ENCODE measurements around the gene MSH5.

DNA sequence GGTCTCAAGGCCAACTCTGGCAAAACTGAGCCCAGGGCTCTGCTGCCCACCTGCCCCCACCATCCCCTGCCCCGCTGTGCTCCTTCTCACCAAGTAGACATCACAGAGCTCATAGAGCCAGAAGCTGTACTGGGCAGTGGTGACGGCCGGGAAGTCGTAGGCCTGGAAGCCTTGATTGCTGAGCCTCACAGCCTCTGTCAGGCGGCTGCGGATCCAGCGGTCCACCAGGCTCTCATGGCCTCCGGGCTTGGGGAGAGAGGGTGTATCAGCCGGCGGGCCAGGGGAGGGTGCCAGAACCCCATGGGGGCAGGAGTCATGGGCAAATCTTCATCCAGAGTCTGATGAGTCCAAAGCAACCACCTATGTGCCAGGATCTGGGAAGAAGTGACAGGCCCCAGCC lies 40.1 kb downstream of the MSH5 start:
- TF ChIP-seq, protein P1, sequence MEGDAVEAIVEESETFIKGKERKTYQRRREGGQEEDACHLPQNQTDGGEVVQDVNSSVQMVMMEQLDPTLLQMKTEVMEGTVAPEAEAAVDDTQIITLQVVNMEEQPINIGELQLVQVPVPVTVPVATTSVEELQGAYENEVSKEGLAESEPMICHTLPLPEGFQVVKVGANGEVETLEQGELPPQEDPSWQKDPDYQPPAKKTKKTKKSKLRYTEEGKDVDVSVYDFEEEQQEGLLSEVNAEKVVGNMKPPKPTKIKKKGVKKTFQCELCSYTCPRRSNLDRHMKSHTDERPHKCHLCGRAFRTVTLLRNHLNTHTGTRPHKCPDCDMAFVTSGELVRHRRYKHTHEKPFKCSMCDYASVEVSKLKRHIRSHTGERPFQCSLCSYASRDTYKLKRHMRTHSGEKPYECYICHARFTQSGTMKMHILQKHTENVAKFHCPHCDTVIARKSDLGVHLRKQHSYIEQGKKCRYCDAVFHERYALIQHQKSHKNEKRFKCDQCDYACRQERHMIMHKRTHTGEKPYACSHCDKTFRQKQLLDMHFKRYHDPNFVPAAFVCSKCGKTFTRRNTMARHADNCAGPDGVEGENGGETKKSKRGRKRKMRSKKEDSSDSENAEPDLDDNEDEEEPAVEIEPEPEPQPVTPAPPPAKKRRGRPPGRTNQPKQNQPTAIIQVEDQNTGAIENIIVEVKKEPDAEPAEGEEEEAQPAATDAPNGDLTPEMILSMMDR (IDR thresholded peaks at IDR 0.05) = no peak
- TF ChIP-seq POLR2A (IDR thresholded peaks at IDR 0.05) (no peak), POLR2AphosphoS5 (IDR thresholded peaks at IDR 0.05) (no peak)
